BLaER1 (cell line): ENCODE results near the gene HPGDS.
"Not testable (repeated sequence)": the region's sequence is repeated elsewhere in the genome, so short reads cannot be mapped to it uniquely, and the experiment has no call there.

Experiments
- H3K27ac ChIP-seq: shearing (Covaris generic); formaldehyde crosslinking; 2 replicates; pipeline ENCODE4 v1.8.1; 2022
- H3K27me3 ChIP-seq: shearing (Covaris generic); formaldehyde crosslinking; 2 replicates; pipeline ENCODE4 v1.8.1; 2022
- H3K36me3 ChIP-seq: shearing (Covaris generic); formaldehyde crosslinking; 2 replicates; pipeline ENCODE4 v1.8.1; 2022
- H3K4me1 ChIP-seq: shearing (Covaris generic); formaldehyde crosslinking; 2 replicates; pipeline ENCODE4 v1.8.1; 2022
- H3K4me2 ChIP-seq: shearing (Covaris generic); formaldehyde crosslinking; 2 replicates; pipeline ENCODE4 v1.8.1; 2022
- H3K4me3 ChIP-seq: shearing (Covaris generic); formaldehyde crosslinking; 2 replicates; pipeline ENCODE4 v1.8.1; 2022
- H3K9ac ChIP-seq: shearing (Covaris generic); formaldehyde crosslinking; 2 replicates; pipeline ENCODE4 v1.8.1; 2022
- H3K9me3 ChIP-seq: shearing (Covaris generic); formaldehyde crosslinking; 2 replicates; pipeline ENCODE4 v1.8.1; 2022
- H4K20me1 ChIP-seq: shearing (Covaris generic); formaldehyde crosslinking; 2 replicates; pipeline ENCODE4 v1.8.1; 2022
- Cebpa-rat ChIP-seq: shearing (Covaris generic); IDR thresholded peaks from 2 replicates; pipeline ENCODE4 v1.8.1; 2022

HPGDS gene

GRCh38 chr4:94342694-94343093, at the start of gene HPGDS:
Gene HPGDS (minus strand): TSS chr4:94342836. CDS start chr4:94334629, 8,207 bp downstream.
- Histone ChIP-seq H3K27me3 (no peaks in the 10 kb centered on the region), H3K4me3 (no peak within 1 kb of the TSS), H3K9ac (no peak within 1 kb of the TSS), H3K4me1 (no peaks in the 10 kb centered on the region), H3K4me2 (no peak within 1 kb of the TSS), H3K9me3 (no peaks in the 10 kb centered on the region), H3K27ac (no peak within 1 kb of the TSS), H3K36me3 (no peaks in the 10 kb centered on the region), H4K20me1 (no peaks in the 10 kb centered on the region)
- no peak for TF ChIP-seq Cebpa-rat

DNA sequence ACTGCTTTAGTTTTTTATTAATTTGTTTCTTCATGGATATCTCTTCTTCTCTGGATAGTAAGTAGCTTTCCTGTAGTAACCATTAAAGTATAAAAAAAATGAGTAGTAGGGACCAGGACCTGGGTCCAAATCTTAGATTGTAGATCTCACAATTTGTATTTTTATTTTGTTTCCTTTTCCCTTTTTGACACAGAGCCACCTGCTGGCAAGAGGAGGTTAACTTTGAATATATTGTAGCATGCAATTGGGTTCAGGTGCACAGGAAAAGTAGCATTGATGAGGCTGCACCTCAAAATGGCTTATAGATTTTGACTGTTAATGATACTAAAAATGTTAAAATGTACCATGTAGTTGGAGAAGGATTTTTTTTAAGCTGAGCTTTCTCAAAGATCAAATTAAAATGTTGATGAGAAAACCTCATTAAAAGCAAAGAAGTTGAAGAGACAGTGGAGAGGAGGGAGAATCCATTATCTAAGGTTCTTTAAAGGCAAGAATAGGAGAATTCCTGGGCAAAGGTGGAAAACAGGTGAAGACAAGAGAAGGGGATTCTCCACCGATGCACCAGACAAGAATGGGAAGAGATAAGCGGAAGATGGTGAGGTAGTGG, 48.3 kb upstream of the HPGDS start:
- Histone ChIP-seq H3K4me1 (no peaks in the 10 kb centered on the region), H3K27me3 (no peaks in the 10 kb centered on the region), H3K27ac (no peak overlapping the region), H3K4me2 (no peak overlapping the region), H3K9me3 (no peaks in the 10 kb centered on the region), H3K4me3 (no peak overlapping the region), H4K20me1 (no peaks in the 10 kb centered on the region), H3K9ac (no peak overlapping the region), H3K36me3 (no peaks in the 10 kb centered on the region)
- TF ChIP-seq Cebpa-rat = no peak

DNA sequence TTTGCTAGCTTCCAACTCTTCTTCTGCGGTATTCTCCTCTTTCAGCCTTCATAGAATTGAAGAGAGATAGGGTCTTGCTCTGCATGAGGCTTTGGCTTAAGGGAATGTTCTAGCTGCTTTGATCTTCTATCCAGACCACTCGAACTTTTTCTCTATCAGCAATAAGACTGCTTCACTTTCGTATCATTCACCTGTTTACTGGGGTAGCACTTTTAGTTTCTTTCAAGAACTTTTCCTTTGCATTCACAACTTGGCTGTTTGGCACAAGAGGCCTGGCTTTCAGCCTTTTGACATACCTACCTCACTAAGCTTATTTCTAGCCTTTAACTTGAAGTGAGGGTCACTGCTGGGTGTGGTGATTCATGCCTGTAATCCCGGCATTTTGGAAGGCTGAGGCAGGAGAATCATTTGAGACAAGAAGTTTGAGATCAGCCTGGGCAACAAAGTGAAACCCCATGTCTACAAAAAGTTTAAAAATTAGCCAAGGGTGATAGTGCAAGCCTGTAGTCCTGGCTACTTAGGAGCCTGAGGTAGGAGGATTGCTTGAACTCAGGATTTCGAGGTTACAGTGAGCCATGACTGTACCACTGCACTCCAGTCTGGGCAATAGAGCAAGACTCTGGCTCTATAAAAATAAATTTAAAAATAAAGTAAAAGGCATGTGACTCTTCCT, 47.1 kb upstream of the HPGDS start:
- no peaks in the 10 kb centered on the region for H3K4me1 ChIP-seq
- no peaks in the 10 kb centered on the region for H3K9me3 ChIP-seq
- H3K36me3 ChIP-seq = no peaks in the 10 kb centered on the region
- no peak overlapping the region for H3K4me3 ChIP-seq
- H4K20me1 ChIP-seq = no peaks in the 10 kb centered on the region
- H3K27ac ChIP-seq = no peak overlapping the region
- no peak overlapping the region for H3K9ac ChIP-seq
- TF ChIP-seq Cebpa-rat = no peak
- H3K27me3 ChIP-seq = no peaks in the 10 kb centered on the region
- H3K4me2 ChIP-seq = no peak overlapping the region

GRCh38 chr4:94387965-94388364, 45.3 kb upstream of the HPGDS start:
- H4K20me1 ChIP-seq, H3K4me1 ChIP-seq, H3K9me3 ChIP-seq, H3K27ac ChIP-seq, H3K4me3 ChIP-seq, H3K9ac ChIP-seq, H3K36me3 ChIP-seq, H3K27me3 ChIP-seq, H3K4me2 ChIP-seq: not testable (repeated sequence)

DNA sequence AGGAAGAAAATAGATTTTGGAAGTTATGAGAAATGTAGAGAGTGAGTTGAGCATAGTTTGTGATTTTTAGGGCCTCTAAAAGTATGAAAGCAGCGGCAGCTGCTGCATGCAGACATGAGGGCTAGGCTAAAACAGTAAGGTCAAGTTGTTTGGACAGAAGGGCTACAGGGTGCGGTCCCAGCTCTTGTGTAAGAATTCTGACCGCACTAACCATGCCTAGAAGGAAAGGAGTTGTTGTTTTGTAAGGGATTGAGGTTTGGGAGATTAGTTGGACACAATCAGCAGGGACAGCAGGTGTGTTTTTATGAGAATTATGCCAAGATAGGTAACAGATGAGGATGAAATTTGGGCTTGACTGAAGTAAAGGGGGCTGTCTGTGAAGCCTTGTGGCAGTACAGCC, 42.8 kb upstream of the HPGDS start:
- not testable (repeated sequence) for H3K27ac ChIP-seq, H3K4me2 ChIP-seq, H4K20me1 ChIP-seq, H3K4me3 ChIP-seq, H3K9me3 ChIP-seq, H3K27me3 ChIP-seq, H3K36me3 ChIP-seq, H3K4me1 ChIP-seq, H3K9ac ChIP-seq

- not testable (repeated sequence) for H3K27ac ChIP-seq, H3K4me2 ChIP-seq, H3K9ac ChIP-seq, H3K36me3 ChIP-seq, H3K4me3 ChIP-seq, H3K9me3 ChIP-seq, H4K20me1 ChIP-seq, H3K27me3 ChIP-seq, H3K4me1 ChIP-seq
Measured at GRCh38 chr4:94382891-94383290, 40.3 kb upstream of the HPGDS start.

- no peak for TF ChIP-seq Cebpa-rat
- no peaks in the 10 kb centered on the region for H3K36me3 ChIP-seq
- no peaks in the 10 kb centered on the region for H3K4me1 ChIP-seq
- no peak overlapping the region for H3K4me2 ChIP-seq
- H4K20me1 ChIP-seq = no peaks in the 10 kb centered on the region
- no peaks in the 10 kb centered on the region for H3K27me3 ChIP-seq
- H3K9ac ChIP-seq = no peak overlapping the region
- H3K4me3 ChIP-seq = no peak overlapping the region
- no peaks in the 10 kb centered on the region for H3K9me3 ChIP-seq
- H3K27ac ChIP-seq = no peak overlapping the region
Measured at GRCh38 chr4:94378047-94378446, 35.4 kb upstream of the HPGDS start.

- no peak overlapping the region for H3K4me3 ChIP-seq
- H3K9ac ChIP-seq = no peak overlapping the region
- no peak overlapping the region for H3K4me2 ChIP-seq
- no peaks in the 10 kb centered on the region for H3K4me1 ChIP-seq
- H3K9me3 ChIP-seq = no peaks in the 10 kb centered on the region
- TF ChIP-seq Cebpa-rat = no peak
- no peaks in the 10 kb centered on the region for H3K36me3 ChIP-seq
- no peaks in the 10 kb centered on the region for H3K27me3 ChIP-seq
- H3K27ac ChIP-seq = no peak overlapping the region
- no peaks in the 10 kb centered on the region for H4K20me1 ChIP-seq
Measured at GRCh38 chr4:94377294-94377693, 34.7 kb upstream of the HPGDS start.

GRCh38 chr4:94375364-94375763, 32.7 kb upstream of the HPGDS start:
- Histone ChIP-seq H3K27ac (no peak overlapping the region), H3K4me2 (no peak overlapping the region), H3K9me3 (no peaks in the 10 kb centered on the region), H3K9ac (no peak overlapping the region), H3K36me3 (no peaks in the 10 kb centered on the region), H4K20me1 (no peaks in the 10 kb centered on the region), H3K4me3 (no peak overlapping the region), H3K4me1 (no peaks in the 10 kb centered on the region), H3K27me3 (no peaks in the 10 kb centered on the region)
- no peak for TF ChIP-seq Cebpa-rat

DNA sequence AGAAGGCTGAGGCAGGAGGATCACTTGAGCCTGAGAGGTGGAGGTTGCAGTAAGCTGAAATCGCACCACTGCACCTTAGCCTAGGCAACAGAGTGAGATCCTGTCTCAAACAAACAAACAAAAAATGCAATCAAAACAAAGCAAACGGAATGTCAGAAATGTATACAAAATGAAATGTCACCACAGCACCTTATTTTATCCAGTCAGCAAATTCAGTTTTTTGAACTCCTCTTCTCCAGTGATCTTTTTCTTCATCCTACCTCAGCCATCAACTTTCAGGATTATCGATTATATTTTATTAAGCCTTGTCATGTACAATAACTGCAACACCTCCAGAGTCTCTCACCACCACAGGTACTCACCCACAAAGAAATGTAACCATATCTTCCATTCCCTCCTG, 31.1 kb upstream of the HPGDS start:
- H3K27me3 ChIP-seq = no peaks in the 10 kb centered on the region
- H3K4me2 ChIP-seq = no peak overlapping the region
- H3K4me3 ChIP-seq = no peak overlapping the region
- H3K9me3 ChIP-seq = no peaks in the 10 kb centered on the region
- no peak for TF ChIP-seq Cebpa-rat
- no peaks in the 10 kb centered on the region for H3K4me1 ChIP-seq
- H3K27ac ChIP-seq = no peak overlapping the region
- H4K20me1 ChIP-seq = no peaks in the 10 kb centered on the region
- H3K9ac ChIP-seq = no peak overlapping the region
- no peaks in the 10 kb centered on the region for H3K36me3 ChIP-seq

GRCh38 chr4:94372991-94373390, 30.4 kb upstream of the HPGDS start:
- H3K9ac ChIP-seq = no peak overlapping the region
- TF ChIP-seq Cebpa-rat = no peak
- H3K4me3 ChIP-seq = no peak overlapping the region
- H3K36me3 ChIP-seq = no peaks in the 10 kb centered on the region
- H3K4me2 ChIP-seq = no peak overlapping the region
- H3K4me1 ChIP-seq = no peaks in the 10 kb centered on the region
- no peaks in the 10 kb centered on the region for H3K27me3 ChIP-seq
- no peaks in the 10 kb centered on the region for H3K9me3 ChIP-seq
- H4K20me1 ChIP-seq = no peaks in the 10 kb centered on the region
- H3K27ac ChIP-seq = no peak overlapping the region
